Loucy (cell line): ENCODE data around the gene PADI4.

Experiments
- H2AFZ ChIP-seq: fragments of 200-600 bp; sonication (generic); 2 replicates; pipeline ENCODE4 v1.6.0; 2016; ENCODE audit warnings: antibody characterized with exemption, mild to moderate bottlenecking, low read length, moderate library complexity
- H3F3A ChIP-seq: fragments of 200-600 bp; 2 replicates; pipeline ENCODE4 v1.6.0; 2016; ENCODE audit warnings: antibody characterized with exemption, low read depth, mild to moderate bottlenecking
- H3K27me3 ChIP-seq: fragments of 200-600 bp; sonication (generic); 2 replicates; pipeline ENCODE4 v1.6.1; 2014; ENCODE audit warnings: low read length, mild to moderate bottlenecking; ENCODE audit not compliant: insufficient read depth, poor library complexity, severe bottlenecking
- H3K36me3 ChIP-seq: fragments of 200-600 bp; sonication (generic); 2 replicates; pipeline ENCODE4 v1.6.1; 2016; ENCODE audit warnings: low read length; ENCODE audit not compliant: insufficient read depth
- H3K4me1 ChIP-seq: fragments of 200-600 bp; sonication (generic); 2 replicates; pipeline ENCODE4 v1.5.1; 2014; ENCODE audit warnings: low read length, mild to moderate bottlenecking; ENCODE audit not compliant: insufficient read depth, poor library complexity, severe bottlenecking
- H3K4me2 ChIP-seq: fragments of 200-600 bp; sonication (generic); 2 replicates; pipeline ENCODE4 v1.6.0; 2014; ENCODE audit warnings: antibody characterized with exemption, low read length, low read depth, mild to moderate bottlenecking; ENCODE audit not compliant: poor library complexity, severe bottlenecking
- H3K4me3 ChIP-seq: fragments of 200-600 bp; sonication (generic); 2 replicates; pipeline ENCODE4 v1.5.1; 2014; ENCODE audit warnings: low read length, mild to moderate bottlenecking, mixed read lengths; ENCODE audit not compliant: poor library complexity, severe bottlenecking
- H3K79me2 ChIP-seq: fragments of 200-600 bp; sonication (generic); 2 replicates; pipeline ENCODE4 v1.6.1; 2014; ENCODE audit warnings: low read length; ENCODE audit not compliant: insufficient read depth
- H3K9ac ChIP-seq: fragments of 200-600 bp; sonication (generic); 2 replicates; pipeline ENCODE4 v1.6.0; 2014; ENCODE audit warnings: mild to moderate bottlenecking, low read depth, low read length, moderate library complexity; ENCODE audit not compliant: poor library complexity, severe bottlenecking
- H3K9me2 ChIP-seq: fragments of 200-600 bp; sonication (generic); replicated peaks from 2 replicates; pipeline ENCODE4 v1.6.1; 2016; ENCODE audit warnings: low read depth, low read length, mixed read lengths
- H3K9me3 ChIP-seq: fragments of 200-600 bp; sonication (generic); 2 replicates; pipeline ENCODE4 v1.6.1; 2014; ENCODE audit warnings: mild to moderate bottlenecking, antibody characterized with exemption, low read length, low read depth; ENCODE audit not compliant: insufficient read depth
- H4K20me1 ChIP-seq: fragments of 200-600 bp; sonication (generic); 2 replicates; pipeline ENCODE4 v1.6.0; 2014; ENCODE audit warnings: antibody characterized with exemption, low read length, mild to moderate bottlenecking; ENCODE audit not compliant: insufficient read depth, poor library complexity, severe bottlenecking
- CTCF ChIP-seq: fragments of 200-600 bp; sonication (generic); conservative IDR thresholded peaks from 2 replicates; pipeline ENCODE4 v1.5.1; 2014; ENCODE audit warnings: mild to moderate bottlenecking, antibody characterized with exemption, low read length
- EZH2phosphoT487 ChIP-seq: fragments of 200-600 bp; IDR thresholded peaks from 2 replicates; pipeline ENCODE4 v1.6.1; 2018; ENCODE audit warnings: antibody characterized with exemption, mild to moderate bottlenecking, moderate library complexity, borderline replicate concordance

The PADI4 gene

GRCh38 chr1:17358557-17358956, 50.6 kb downstream of the PADI4 start:
- H3K9ac ChIP-seq, result no peak overlapping the region
- H3K4me1 ChIP-seq, result peaks cover 16% of the 10 kb centered on the region
- no peak overlapping the region for H3K4me2 ChIP-seq
- no peak overlapping the region for H3K4me3 ChIP-seq
- H3F3A ChIP-seq, result no peaks in the 10 kb centered on the region
- H3K9me2 ChIP-seq, result no peaks in the 10 kb centered on the region
- H2AFZ ChIP-seq, result no peak overlapping the region
- H3K36me3 ChIP-seq, result no peaks in the 10 kb centered on the region
- no peaks in the 10 kb centered on the region for H3K27me3 ChIP-seq
- H3K79me2 ChIP-seq, result peaks cover 14% of the 10 kb centered on the region; the same call in 1 of the 2 replicates
- TF ChIP-seq CTCF (no peak), EZH2phosphoT487 (no peak)
- H4K20me1 ChIP-seq, result no peaks in the 10 kb centered on the region
- no peaks in the 10 kb centered on the region for H3K9me3 ChIP-seq

- Histone ChIP-seq H3K27me3 (no peaks in the 10 kb centered on the region), H3F3A (no peaks in the 10 kb centered on the region), H3K4me1 (peaks cover 16% of the 10 kb centered on the region), H3K9ac (no peak overlapping the region), H3K79me2 (peaks cover 14% of the 10 kb centered on the region; the same call in 1 of the 2 replicates), H3K9me3 (no peaks in the 10 kb centered on the region), H3K9me2 (no peaks in the 10 kb centered on the region), H3K36me3 (no peaks in the 10 kb centered on the region), H3K4me2 (no peak overlapping the region), H2AFZ (no peak overlapping the region), H3K4me3 (no peak overlapping the region), H4K20me1 (no peaks in the 10 kb centered on the region)
- no peak for TF ChIP-seq EZH2phosphoT487
- no peak for TF ChIP-seq CTCF
Measured at GRCh38 chr1:17359031-17359430, 51.0 kb downstream of the PADI4 start.

- no peaks in the 10 kb centered on the region for H3K36me3 ChIP-seq
- no peaks in the 10 kb centered on the region for H3K9me3 ChIP-seq
- no peaks in the 10 kb centered on the region for H3F3A ChIP-seq
- TF ChIP-seq CTCF (no peak), EZH2phosphoT487 (no peak)
- no peak overlapping the region for H3K9ac ChIP-seq
- H3K27me3 ChIP-seq, result no peaks in the 10 kb centered on the region
- no peaks in the 10 kb centered on the region for H4K20me1 ChIP-seq
- no peak overlapping the region for H3K4me3 ChIP-seq
- no peaks in the 10 kb centered on the region for H3K9me2 ChIP-seq
- H3K79me2 ChIP-seq, result peaks cover 14% of the 10 kb centered on the region; the same call in 1 of the 2 replicates
- peaks cover 16% of the 10 kb centered on the region for H3K4me1 ChIP-seq
- H2AFZ ChIP-seq, result no peak overlapping the region
- no peak overlapping the region for H3K4me2 ChIP-seq
Measured at GRCh38 chr1:17359808-17360207, 51.8 kb downstream of the PADI4 start.
